Measurements from ENCODE around the gene CRYBG2.
A peak's percentile ranks its signal among the peaks of the same experiment; 100 is the strongest.

The CRYBG2 gene

DNA sequence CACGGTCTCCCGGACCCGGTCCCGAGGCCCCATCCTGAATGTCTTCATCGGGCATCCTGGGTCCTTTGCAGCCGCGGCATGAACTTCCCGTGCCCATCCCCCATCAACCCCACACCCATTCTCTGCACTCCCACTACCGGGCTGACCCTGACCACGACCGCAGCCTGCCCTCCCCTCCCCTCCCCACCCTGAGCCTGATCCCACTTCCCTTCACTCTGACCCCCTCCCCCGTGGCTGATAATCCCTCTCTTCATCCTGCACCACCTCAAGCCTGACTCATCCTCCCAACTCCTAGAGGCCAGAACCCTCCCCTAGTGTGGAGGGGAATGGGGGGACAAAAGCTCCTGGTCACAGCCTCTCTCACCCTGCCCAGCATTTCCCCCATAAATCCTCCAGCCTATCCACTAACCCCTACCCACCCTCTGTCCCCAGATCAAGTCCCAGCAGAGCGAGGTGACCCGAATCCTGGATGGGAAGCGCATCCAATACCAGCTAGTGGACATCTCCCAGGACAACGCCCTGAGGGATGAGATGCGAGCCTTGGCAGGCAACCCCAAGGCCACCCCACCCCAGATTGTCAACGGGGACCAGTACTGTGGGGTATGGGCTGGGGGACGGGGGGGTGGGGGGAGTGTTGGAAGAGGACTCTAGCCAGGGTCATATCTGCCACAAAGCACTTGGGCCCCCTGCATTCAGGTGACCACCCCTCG, 73.4 kb downstream of the CRYBG2 start:
- no peak for DNase-seq (ENCODE audit: low read depth in 2 of 2)

- peak; percentile 65 to 73 for DNase-seq (ENCODE audit: low read depth in 2 of 2)
These were observed 74.2 kb downstream of the CRYBG2 start, which contains the start of gene SH3BGRL3 for GRCh38 chr1:26279456-26280332. SH3BGRL3 (plus strand) TSS chr1:26280086; CDS start chr1:26280156, 70 bp downstream.

GRCh38 chr1:26278724-26279455, 75.0 kb downstream of the CRYBG2 start:
- DNase-seq (ENCODE audit: low read depth in 2 of 2): no peak

DNA sequence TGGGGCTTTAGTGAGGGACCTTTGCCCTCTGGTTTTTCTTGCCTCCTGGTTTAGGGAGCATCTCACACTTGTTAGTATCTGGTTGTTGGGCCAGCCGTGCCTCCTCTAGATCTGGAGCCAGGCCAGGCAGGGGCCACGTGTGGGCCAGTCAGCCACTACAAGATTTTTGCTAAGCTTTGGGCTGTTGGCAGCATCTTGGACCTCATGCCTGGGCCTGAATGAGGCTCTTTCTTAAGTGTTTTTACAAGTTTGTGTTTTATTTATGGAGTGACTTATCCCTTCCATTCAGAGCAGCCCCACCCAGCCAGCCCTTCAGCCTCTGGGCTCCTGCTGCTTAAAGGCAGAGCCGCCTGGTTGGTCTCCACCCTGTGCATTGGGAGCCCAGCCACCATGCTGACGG, 75.6 kb downstream of the CRYBG2 start:
- no peak for DNase-seq (ENCODE audit: low read depth in 2 of 2)

- DNase-seq (ENCODE audit: low read depth in 2 of 2): no peak
These were observed 76.2 kb downstream of the CRYBG2 start for GRCh38 chr1:26277719-26278118.

- no peak for DNase-seq (ENCODE audit: low read depth in 2 of 2)
These were observed 76.7 kb downstream of the CRYBG2 start for GRCh38 chr1:26277261-26277661.

DNA sequence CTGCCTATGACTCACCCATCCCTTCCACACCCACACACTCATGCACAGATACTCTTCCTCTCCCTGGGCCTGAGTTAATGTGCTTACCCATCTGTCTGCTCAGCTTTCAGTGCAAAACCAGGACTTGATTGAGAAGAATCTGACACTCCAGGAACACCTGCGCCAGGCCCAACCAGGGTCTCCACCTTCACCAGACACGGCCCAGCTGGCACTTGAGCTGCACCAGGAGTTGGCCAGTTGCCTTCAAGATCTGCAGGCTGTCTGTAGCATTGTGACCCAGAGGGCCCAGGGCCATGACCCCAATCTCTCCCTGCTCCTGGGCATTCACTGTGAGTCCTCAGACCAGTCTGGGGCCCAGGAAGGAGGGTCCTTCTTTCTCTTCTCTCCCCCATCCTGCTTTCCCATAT, 77.5 kb downstream of the CRYBG2 start:
- DNase-seq (ENCODE audit: low read depth in 2 of 2): no peak

GRCh38 chr1:26275580-26276431, 78.1 kb downstream of the CRYBG2 start:
- peak; percentile 57 to 68 for DNase-seq (ENCODE audit: low read depth in 2 of 2)

- no peak for DNase-seq (ENCODE audit: low read depth in 2 of 2)
These were observed 79.0 kb downstream of the CRYBG2 start for GRCh38 chr1:26274801-26275425.

Measured in stimulated activated CD8-positive, alpha-beta memory T cell treated with anti-CD3 and anti-CD28 coated beads, Interleukin-2, amount 100 ng/mL, for 1 hour (primary cell).